HepG2 (cell line): Measurements from ENCODE around the gene OR7A10.

Source experiments
- BHLHE40 ChIP-seq: IDR thresholded peaks from 2 replicates; pipeline ENCODE4 v1.6.1; 2011; ENCODE audit warnings: low read length, improper control_type of control experiment
- CCDC6 ChIP-seq: sonication (generic); formaldehyde crosslinking; IDR thresholded peaks from 2 replicates; pipeline ENCODE4 v1.8.1; 2022; ENCODE audit warnings: mild to moderate bottlenecking, missing genetic modification reagents, moderate library complexity
- FIP1L1 ChIP-seq: fragments of 200-400 bp; formaldehyde crosslinking; IDR thresholded peaks from 2 replicates; pipeline ENCODE4 v1.6.1; 2018; ENCODE audit warnings: low read depth, mild to moderate bottlenecking, low read length, moderate library complexity, borderline replicate concordance; ENCODE audit not compliant: insufficient read depth
- JUN ChIP-seq: sonication (generic); formaldehyde crosslinking; IDR thresholded peaks from 2 replicates; pipeline ENCODE4 v1.4.0; 2020; ENCODE audit warnings: mild to moderate bottlenecking, missing genetic modification reagents
- KDM5A ChIP-seq: fragments of 200-600 bp; sonication (generic); IDR thresholded peaks from 2 replicates; pipeline ENCODE4 v1.7.0; 2018; ENCODE audit warnings: antibody characterized with exemption, mild to moderate bottlenecking, low read length, borderline replicate concordance
- NAIF1 ChIP-seq: sonication (generic); formaldehyde crosslinking; IDR thresholded peaks from 2 replicates; pipeline ENCODE4 v1.5.0; 2020; ENCODE audit warnings: mild to moderate bottlenecking, missing genetic modification reagents, borderline replicate concordance
- POLR2AphosphoS5 ChIP-seq: IDR thresholded peaks from 2 replicates; pipeline ENCODE4 v1.6.1; 2012; ENCODE audit warnings: low read depth, low read length
- RFXAP ChIP-seq: sonication (generic); formaldehyde crosslinking; IDR thresholded peaks from 2 replicates; pipeline ENCODE4 v1.4.0; 2020; ENCODE audit warnings: missing genetic modification reagents, borderline replicate concordance
- SMC3 ChIP-seq: IDR thresholded peaks from 2 replicates; pipeline ENCODE4 v1.6.1; 2011; ENCODE audit warnings: low read length, improper control_type of control experiment
- ZNF234 ChIP-seq: sonication (generic); formaldehyde crosslinking; conservative IDR thresholded peaks from 2 replicates; pipeline ENCODE4 v1.5.1; 2020; ENCODE audit warnings: mild to moderate bottlenecking, missing genetic modification reagents
- ZNF776 ChIP-seq: sonication (generic); formaldehyde crosslinking; IDR thresholded peaks from 2 replicates; pipeline ENCODE4 v1.4.0; 2020; ENCODE audit warnings: mild to moderate bottlenecking, missing genetic modification reagents
- TF ChIP-seq, protein P1 (sequence below): sonication (generic); formaldehyde crosslinking; IDR thresholded peaks from 2 replicates; pipeline ENCODE4 v1.5.0; 2020; ENCODE audit warnings: mild to moderate bottlenecking, missing genetic modification reagents, moderate library complexity
- TF ChIP-seq, protein P2 (sequence below): IDR thresholded peaks from 2 replicates; pipeline ENCODE4 v1.6.1; 2016
- TF ChIP-seq, protein P3 (sequence below): sonication (generic); formaldehyde crosslinking; IDR thresholded peaks from 2 replicates; pipeline ENCODE4 v1.4.0; 2020; ENCODE audit warnings: missing genetic modification reagents

DNA sequence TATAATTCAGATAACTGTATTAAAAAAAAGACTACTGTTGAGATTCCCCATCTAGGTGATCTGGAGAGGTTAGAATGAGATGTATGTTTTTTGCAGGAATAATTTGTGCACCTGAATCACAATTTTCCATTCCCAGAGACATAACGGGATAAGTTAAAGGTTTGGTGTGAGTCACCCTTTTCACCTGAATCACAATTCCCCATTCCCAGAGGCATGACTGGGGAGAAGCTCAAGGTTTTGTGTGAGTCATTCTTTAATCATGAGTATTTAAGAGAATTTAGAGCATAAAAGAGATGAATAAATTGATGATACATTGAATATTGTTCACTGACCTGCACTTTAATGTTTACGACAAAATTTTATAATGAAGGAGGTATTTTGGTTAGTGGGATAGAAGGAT is 22.7 kb downstream of the OR7A10 start:
- TF ChIP-seq ZNF234 (CRISPR knock-in tag) (no peak), SMC3 (no peak), RFXAP (CRISPR knock-in tag) (no peak), POLR2AphosphoS5 (no peak), ZNF776 (no peak), NAIF1 (CRISPR knock-in tag) (no peak), CCDC6 (CRISPR knock-in tag) (no peak), BHLHE40 (no peak), JUN (CRISPR knock-in tag) (no peak), KDM5A (no peak), FIP1L1 (no peak)
- TF ChIP-seq, protein P1, sequence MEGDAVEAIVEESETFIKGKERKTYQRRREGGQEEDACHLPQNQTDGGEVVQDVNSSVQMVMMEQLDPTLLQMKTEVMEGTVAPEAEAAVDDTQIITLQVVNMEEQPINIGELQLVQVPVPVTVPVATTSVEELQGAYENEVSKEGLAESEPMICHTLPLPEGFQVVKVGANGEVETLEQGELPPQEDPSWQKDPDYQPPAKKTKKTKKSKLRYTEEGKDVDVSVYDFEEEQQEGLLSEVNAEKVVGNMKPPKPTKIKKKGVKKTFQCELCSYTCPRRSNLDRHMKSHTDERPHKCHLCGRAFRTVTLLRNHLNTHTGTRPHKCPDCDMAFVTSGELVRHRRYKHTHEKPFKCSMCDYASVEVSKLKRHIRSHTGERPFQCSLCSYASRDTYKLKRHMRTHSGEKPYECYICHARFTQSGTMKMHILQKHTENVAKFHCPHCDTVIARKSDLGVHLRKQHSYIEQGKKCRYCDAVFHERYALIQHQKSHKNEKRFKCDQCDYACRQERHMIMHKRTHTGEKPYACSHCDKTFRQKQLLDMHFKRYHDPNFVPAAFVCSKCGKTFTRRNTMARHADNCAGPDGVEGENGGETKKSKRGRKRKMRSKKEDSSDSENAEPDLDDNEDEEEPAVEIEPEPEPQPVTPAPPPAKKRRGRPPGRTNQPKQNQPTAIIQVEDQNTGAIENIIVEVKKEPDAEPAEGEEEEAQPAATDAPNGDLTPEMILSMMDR = no peak
- TF ChIP-seq, protein P2, sequence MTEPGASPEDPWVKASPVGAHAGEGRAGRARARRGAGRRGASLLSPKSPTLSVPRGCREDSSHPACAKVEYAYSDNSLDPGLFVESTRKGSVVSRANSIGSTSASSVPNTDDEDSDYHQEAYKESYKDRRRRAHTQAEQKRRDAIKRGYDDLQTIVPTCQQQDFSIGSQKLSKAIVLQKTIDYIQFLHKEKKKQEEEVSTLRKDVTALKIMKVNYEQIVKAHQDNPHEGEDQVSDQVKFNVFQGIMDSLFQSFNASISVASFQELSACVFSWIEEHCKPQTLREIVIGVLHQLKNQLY (CRISPR knock-in tag) = no peak
- TF ChIP-seq, protein P3, sequence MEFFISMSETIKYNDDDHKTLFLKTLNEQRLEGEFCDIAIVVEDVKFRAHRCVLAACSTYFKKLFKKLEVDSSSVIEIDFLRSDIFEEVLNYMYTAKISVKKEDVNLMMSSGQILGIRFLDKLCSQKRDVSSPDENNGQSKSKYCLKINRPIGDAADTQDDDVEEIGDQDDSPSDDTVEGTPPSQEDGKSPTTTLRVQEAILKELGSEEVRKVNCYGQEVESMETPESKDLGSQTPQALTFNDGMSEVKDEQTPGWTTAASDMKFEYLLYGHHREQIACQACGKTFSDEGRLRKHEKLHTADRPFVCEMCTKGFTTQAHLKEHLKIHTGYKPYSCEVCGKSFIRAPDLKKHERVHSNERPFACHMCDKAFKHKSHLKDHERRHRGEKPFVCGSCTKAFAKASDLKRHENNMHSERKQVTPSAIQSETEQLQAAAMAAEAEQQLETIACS (CRISPR knock-in tag) = no peak
